Activated naive CD8-positive, alpha-beta T cell treated with anti-CD3 and anti-CD28 coated beads, Interleukin-2, amount 50 U/mL, for 24 hours (primary cell): ENCODE results near the gene CUTA.

Experiments
- ATAC-seq: fragments of 150-1000 bp; cut with Tn5 transposase; one replicate; pipeline ENCODE4 v1.10.0; 2021
- DNase-seq: peaks from one replicate; pipeline ENCODE4 v3.0.0; 2021
- H3K27ac Mint-ChIP-seq: one replicate; pipeline ENCODE4 v1.8.0; 2021; ENCODE audit warnings: mild to moderate bottlenecking, mixed read lengths
- H3K27me3 Mint-ChIP-seq: one replicate; pipeline ENCODE4 v1.8.0; 2021; ENCODE audit warnings: mixed read lengths
- H3K36me3 Mint-ChIP-seq: one replicate; pipeline ENCODE4 v1.8.0; 2021; ENCODE audit warnings: low read depth, mixed read lengths
- H3K4me1 Mint-ChIP-seq: one replicate; pipeline ENCODE4 v1.8.0; 2021; ENCODE audit warnings: mixed read lengths
- H3K4me3 Mint-ChIP-seq: one replicate; pipeline ENCODE4 v1.8.0; 2021; ENCODE audit warnings: mild to moderate bottlenecking, moderate library complexity, mixed read lengths
- H3K9me3 Mint-ChIP-seq: one replicate; pipeline ENCODE4 v1.8.0; 2021; ENCODE audit warnings: mixed read lengths

CUTA gene, protein sequence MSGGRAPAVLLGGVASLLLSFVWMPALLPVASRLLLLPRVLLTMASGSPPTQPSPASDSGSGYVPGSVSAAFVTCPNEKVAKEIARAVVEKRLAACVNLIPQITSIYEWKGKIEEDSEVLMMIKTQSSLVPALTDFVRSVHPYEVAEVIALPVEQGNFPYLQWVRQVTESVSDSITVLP

DNA sequence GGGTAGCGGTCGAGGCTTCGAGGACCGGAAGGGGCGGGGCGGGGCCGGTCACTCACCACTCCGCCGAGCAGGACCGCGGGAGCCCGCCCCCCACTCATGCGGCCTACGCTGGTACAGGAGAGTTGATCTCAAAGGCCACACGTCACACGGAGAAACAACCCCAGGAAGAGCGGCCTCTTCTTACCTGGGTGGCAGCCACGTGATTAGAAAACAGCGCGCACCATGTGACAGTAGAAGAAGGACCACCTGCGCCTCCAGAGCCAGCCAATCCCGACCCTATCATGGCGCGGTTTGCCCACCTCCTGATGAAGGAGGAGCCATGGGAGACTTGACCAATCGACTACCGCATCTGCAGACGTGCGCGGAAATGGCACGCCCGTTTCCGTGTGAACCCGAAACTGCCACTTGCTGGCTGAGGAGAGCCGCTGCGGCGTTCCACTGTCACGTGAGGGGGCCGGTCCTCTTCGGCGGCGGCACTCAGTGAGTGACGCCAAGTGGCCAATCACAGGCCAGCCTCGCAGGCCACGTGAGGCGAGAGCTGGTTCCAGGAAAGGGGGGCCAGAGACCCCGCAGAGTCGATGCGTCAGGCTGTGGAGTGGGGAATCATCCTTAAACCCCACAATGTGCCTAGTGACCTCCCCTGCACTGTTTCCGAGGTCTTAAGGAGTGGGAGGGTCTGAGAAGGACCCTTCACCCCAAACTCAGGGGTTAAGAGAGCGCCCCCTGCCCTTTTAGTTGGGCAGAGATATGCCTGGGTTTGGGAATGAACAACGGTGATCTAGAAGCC lies at the start of gene CUTA:
TSS of gene CUTA (minus strand) at position 205 of the 787 bp plus-strand sequence. CDS start at position 98, 107 bp downstream.
- no peaks in the 10 kb centered on the region for H3K9me3 Mint-ChIP-seq
- peaks cover 10% of the 10 kb centered on the region for H3K36me3 Mint-ChIP-seq
- no peaks in the 10 kb centered on the region for H3K27me3 Mint-ChIP-seq
- peak; percentile 98 for DNase-seq
- H3K4me3 Mint-ChIP-seq, result peak within 1 kb of the TSS; percentile 91
- H3K4me1 Mint-ChIP-seq, result peaks cover 68% of the 10 kb centered on the region
- peak; percentile 86 for ATAC-seq
- peak within 1 kb of the TSS; percentile 98 for H3K27ac Mint-ChIP-seq

DNA sequence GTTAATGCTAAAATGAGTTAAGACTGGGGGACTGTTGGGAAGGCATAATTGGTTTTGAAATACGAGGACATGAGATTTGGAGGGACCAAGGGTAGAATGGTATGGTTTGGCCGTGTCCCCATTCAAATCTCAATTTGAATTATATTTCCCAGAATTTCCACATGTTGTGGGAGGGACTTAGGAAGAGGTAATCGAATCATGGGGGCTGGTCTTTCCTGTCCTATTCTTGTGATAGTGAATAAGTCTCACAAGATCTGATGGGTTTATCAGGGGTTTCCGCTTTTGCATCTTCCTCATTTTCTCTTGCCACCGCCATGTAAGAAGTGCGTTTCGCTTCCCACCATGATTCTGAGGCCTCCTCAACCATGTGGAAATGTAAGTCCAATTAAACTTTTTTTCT lies 49.2 kb upstream of the CUTA start:
- H3K27ac Mint-ChIP-seq, result no peak overlapping the region
- no peaks in the 10 kb centered on the region for H3K27me3 Mint-ChIP-seq
- H3K9me3 Mint-ChIP-seq, result no peaks in the 10 kb centered on the region
- DNase-seq (no peak), ATAC-seq (no peak)
- no peaks in the 10 kb centered on the region for H3K36me3 Mint-ChIP-seq
- no peak overlapping the region for H3K4me3 Mint-ChIP-seq
- no peaks in the 10 kb centered on the region for H3K4me1 Mint-ChIP-seq

DNA sequence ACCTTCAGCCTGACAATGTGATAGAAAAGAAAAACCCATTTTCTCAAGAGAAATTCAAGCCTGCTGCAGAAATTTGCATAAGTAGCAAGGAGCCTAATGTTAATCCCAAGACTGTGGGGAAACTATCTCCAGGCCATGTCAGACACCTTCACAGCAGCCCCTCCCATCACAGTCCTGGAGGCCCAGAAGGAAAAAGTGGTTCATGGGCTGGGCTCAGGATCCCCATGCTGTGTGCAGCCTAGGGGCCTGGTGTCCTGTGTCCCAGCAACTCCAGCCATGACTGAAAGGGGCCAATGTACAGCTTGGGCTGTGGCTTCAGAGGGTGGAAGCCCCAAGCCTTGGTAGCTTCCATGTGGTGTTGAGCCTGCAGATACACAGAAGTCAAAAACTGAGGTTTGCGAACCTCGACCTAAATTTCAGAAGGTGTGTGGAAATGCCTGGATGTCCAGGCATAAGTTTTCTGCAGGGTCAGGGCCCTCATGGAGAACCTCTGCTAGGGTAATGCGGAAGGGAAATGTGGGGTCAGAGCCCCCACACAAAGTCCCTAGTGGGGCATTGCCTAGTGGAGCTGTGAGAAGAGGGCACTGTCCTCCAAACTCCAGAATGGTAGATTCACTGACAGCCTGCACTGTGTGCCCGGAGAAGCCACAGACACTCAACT lies 48.3 kb upstream of the CUTA start:
- DNase-seq, result no peak
- Mint-ChIP-seq H3K36me3 (no peaks in the 10 kb centered on the region), H3K27ac (no peak overlapping the region), H3K9me3 (no peaks in the 10 kb centered on the region), H3K27me3 (no peaks in the 10 kb centered on the region), H3K4me1 (no peaks in the 10 kb centered on the region), H3K4me3 (no peak overlapping the region)
- ATAC-seq, result no peak

DNA sequence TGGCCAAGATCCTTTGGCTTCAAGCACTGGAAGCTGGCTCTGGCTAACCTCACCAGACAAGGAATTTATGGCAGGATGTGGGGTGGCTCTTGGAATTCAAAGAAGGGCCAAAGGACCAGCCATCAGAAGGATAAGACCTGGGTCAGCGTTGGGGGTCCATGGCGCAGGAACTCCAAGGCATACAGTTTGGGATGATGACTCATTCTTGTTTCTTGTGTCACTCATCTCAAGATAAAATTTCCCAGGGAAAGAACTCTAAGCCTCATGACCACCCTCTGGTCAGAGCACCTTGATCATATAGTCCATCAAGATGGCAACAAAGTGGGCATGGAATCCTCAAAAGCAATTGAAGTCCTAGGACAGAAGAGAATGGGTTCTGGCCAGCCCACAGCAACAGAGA lies 41.3 kb upstream of the CUTA start:
- DNase-seq, result no peak
- H3K27ac Mint-ChIP-seq, result no peak overlapping the region
- no peaks in the 10 kb centered on the region for H3K27me3 Mint-ChIP-seq
- H3K4me3 Mint-ChIP-seq, result no peak overlapping the region
- H3K9me3 Mint-ChIP-seq, result no peaks in the 10 kb centered on the region
- peaks cover 15% of the 10 kb centered on the region for H3K36me3 Mint-ChIP-seq
- peaks cover 19% of the 10 kb centered on the region for H3K4me1 Mint-ChIP-seq
- ATAC-seq, result no peak

DNA sequence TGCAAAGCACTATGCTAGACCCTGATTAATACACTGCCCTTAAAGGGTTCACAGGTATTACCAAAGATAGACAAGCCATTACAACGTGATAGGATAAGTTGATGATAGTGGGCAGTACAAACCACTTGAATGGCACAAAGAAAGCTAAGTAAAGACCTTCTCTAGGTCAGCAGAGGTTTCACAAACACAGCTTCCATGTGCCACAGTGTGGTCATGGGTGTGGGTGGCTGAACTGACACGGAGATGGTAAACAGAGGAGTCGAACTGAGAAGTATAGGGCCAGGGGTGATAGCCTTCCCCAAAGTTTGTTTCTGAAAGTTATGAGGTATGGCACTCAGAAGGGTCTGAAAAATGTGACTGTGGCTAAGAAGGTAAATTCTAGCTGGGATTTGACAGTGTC lies 40.8 kb upstream of the CUTA start:
- no peak overlapping the region for H3K4me3 Mint-ChIP-seq

DNA sequence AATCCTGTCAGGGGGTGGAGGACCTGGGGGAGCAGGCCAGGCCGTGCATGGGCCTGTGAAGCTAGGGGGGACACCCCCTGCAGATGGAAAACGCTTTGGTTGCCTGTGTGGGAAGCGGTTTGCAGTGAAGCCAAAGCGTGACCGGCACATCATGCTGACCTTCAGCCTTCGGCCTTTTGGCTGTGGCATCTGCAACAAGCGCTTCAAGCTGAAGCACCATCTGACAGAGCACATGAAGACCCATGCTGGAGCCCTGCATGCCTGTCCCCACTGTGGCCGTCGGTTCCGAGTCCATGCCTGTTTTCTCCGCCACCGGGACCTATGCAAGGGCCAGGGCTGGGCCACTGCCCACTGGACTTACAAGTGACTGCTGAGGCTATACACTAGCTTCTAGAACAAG lies 38.2 kb upstream of the CUTA start:
- Mint-ChIP-seq H3K4me3 (no peak overlapping the region), H3K4me1 (peaks cover 28% of the 10 kb centered on the region), H3K27ac (no peak overlapping the region)

More for the DNA sequence above, 40.8 kb upstream of the CUTA start:
- Mint-ChIP-seq H3K27ac (no peak overlapping the region), H3K9me3 (no peaks in the 10 kb centered on the region), H3K4me1 (peaks cover 21% of the 10 kb centered on the region), H3K27me3 (no peaks in the 10 kb centered on the region), H3K36me3 (peaks cover 15% of the 10 kb centered on the region)
- ATAC-seq (no peak), DNase-seq (no peak)

DNA sequence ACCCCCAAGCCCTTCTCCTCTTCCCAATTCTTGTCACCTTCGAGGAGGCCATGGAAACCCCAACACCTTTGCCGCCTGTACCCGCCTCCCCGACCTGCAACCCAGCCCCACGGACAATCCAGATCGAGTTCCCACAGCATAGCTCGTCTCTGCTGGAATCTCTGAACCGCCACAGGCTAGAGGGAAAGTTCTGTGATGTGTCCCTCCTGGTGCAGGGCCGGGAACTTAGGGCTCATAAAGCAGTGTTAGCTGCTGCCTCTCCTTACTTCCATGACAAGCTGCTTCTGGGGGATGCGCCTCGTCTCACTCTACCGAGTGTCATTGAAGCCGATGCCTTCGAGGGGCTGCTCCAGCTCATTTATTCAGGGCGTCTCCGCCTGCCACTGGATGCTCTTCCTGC lies 37.1 kb upstream of the CUTA start:
- no peaks in the 10 kb centered on the region for H3K27me3 Mint-ChIP-seq
- H3K36me3 Mint-ChIP-seq, result peaks cover 15% of the 10 kb centered on the region
- ATAC-seq (no peak), DNase-seq (no peak)
- H3K9me3 Mint-ChIP-seq, result no peaks in the 10 kb centered on the region
- peak overlapping the region; percentile 87 for H3K27ac Mint-ChIP-seq
- peak overlapping the region; percentile 89 for H3K4me3 Mint-ChIP-seq
- H3K4me1 Mint-ChIP-seq, result peaks cover 28% of the 10 kb centered on the region

More for the DNA sequence above, 38.2 kb upstream of the CUTA start:
- Mint-ChIP-seq H3K9me3 (no peaks in the 10 kb centered on the region), H3K36me3 (peaks cover 15% of the 10 kb centered on the region), H3K27me3 (no peaks in the 10 kb centered on the region)
- ATAC-seq (no peak), DNase-seq (no peak)

DNA sequence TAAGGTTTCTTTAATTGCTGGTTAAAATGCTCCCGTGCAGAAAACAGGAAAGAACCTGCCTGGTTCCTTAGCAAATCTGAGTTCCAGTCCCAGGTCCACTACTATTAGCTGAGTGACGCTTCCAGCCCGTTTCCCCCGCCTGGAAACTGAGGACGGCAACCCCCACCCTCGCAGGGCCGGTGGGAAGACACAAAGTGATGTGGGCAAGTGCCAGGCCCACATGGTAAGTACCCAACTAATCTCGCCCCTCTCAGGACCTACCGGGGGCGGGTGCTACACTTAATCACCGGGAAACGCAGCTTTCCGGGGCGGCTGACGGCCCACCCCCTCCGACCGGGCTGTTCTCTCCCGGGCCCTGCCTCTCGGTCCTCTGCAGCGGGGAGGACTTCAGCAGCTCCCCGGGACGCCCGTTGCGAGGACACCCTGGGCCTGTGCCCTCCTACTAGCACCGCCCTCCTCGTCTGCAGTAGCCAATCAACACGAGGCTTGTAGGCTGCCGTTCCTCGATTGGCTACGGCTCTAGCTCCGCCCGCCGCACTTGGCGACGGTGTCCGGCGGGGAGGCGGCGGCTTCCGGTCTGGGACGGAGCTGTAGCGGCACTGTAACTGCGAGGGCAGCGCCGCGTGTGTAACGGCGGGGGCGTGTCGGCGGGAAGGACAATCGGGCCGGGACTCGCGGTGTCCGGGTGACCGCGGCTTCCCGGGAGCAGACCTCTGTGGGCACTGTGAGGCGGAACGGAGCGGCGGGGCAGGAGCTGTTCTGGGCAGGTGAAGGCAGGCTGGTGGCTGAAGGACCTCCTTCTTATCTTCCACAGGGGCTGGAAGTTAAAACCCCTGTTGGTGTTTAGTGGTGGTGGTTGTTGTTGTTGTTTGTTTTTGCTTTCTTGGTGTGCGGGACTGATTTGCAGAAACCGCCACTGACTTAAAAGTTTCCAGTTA lies 36.4 kb upstream of the CUTA start, which contains the start of gene ZBTB9:
TSS of gene ZBTB9 (plus strand) at position 568 of the 938 bp plus-strand sequence. CDS start 525 bp downstream, outside the sequence.
- Mint-ChIP-seq H3K4me3 (peak within 1 kb of the TSS; percentile 89), H3K27me3 (no peaks in the 10 kb centered on the region), H3K4me1 (peaks cover 28% of the 10 kb centered on the region), H3K27ac (peak within 1 kb of the TSS; percentile 87), H3K36me3 (peaks cover 15% of the 10 kb centered on the region), H3K9me3 (no peaks in the 10 kb centered on the region)
- ATAC-seq (peak; percentile 99), DNase-seq (peak; percentile 93)

DNA sequence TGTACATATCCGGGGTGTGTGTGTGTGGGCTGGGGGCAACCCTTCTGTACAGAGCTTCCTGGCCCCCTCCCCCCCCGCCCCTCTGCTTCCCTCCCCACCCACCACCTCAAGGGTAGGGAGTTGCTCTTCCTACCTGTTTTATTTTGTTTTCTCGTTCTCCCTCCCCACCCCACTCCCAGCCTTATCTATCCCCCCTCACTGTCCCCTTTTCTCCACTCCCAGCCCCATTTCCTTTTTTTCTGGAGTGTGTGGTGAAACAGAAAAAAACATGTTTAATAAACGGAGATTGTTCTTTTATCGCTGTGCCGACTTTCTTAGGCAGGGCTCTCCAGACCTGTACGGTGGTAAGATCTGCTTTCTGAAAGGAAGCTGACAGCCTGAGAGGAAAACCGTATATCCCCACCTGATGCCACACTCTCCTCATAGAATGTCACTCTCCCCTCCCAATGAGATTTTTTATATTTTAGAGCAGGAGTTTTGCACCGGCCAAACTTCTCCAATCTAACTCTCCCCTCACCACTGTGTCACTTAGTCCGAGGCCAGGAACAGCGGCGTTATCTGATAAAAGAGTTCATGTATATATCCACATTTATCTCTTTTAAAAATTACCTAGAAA lies 35.6 kb upstream of the CUTA start:
- Mint-ChIP-seq H3K4me3 (peak overlapping the region; percentile 89), H3K27ac (peak overlapping the region; percentile 87), H3K27me3 (no peaks in the 10 kb centered on the region), H3K4me1 (peaks cover 28% of the 10 kb centered on the region), H3K36me3 (peaks cover 19% of the 10 kb centered on the region), H3K9me3 (no peaks in the 10 kb centered on the region)
- DNase-seq, result no peak
- ATAC-seq, result no peak

DNA sequence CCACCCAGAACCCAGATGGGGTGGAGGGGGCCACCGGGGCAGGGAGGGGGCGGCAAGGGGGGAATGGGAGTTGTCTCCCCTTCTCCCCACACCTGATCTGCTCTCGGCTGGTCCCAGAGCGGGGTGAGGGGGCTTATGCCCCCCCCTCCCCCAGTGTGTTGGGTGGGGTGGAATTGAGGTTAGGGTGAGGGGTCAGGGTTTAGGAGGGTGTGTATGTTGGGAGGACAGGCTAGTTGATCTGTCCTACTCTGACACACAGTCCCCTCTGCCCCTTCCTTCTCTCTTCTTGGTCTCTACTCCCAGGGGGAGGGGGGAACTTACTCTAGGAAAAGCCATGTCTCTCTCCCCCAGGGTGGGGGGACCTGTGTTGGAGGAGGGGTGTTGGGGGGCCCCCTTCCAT lies 34.6 kb upstream of the CUTA start:
- H3K9me3 Mint-ChIP-seq, result no peaks in the 10 kb centered on the region
- H3K36me3 Mint-ChIP-seq, result peaks cover 19% of the 10 kb centered on the region
- H3K4me3 Mint-ChIP-seq, result no peak overlapping the region
- H3K27ac Mint-ChIP-seq, result no peak overlapping the region
- peaks cover 28% of the 10 kb centered on the region for H3K4me1 Mint-ChIP-seq
- ATAC-seq (no peak), DNase-seq (no peak)
- H3K27me3 Mint-ChIP-seq, result no peaks in the 10 kb centered on the region

DNA sequence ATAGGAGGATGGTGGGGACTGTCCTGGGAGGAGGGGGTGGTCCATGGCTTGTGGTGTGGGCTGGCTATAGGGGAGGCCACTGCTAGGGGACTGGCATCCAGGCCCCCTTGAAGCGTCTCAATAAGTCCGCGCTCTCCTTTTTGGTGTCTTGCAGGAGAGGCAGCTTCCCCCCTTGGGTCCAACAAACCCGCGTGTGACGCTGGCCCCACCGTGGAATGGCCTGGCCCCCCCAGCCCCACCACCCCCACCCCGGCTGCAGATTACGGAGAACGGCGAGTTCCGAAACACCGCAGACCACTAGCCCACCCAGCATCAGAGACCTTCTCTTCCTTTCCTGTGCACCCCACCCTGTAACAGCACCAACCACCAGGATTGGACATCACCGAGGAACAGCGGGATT lies 33.7 kb upstream of the CUTA start:
- peaks cover 24% of the 10 kb centered on the region for H3K4me1 Mint-ChIP-seq
- no peaks in the 10 kb centered on the region for H3K27me3 Mint-ChIP-seq
- no peak overlapping the region for H3K27ac Mint-ChIP-seq
- ATAC-seq, result no peak
- H3K36me3 Mint-ChIP-seq, result peaks cover 19% of the 10 kb centered on the region
- no peak for DNase-seq
- no peak overlapping the region for H3K4me3 Mint-ChIP-seq
- no peaks in the 10 kb centered on the region for H3K9me3 Mint-ChIP-seq

DNA sequence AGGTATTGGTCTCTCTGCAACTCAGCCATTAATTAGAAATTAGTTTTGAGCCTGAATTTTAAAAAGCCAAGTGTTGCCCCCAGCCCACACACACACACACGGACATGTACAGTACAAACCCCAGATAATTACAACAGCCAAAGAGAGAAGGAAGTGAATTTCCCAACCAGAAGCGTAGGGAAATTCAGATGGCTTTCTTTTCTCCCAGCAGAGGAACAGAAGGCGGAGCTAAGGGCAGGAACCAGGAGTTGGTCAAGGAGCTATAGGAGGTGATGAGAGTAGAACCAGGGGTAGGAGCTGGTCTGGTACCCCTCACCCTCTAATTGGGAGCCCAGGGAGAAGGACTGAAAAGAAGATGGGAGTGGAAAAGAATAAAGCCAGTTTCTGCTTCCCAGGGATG lies 32.5 kb upstream of the CUTA start:
- Mint-ChIP-seq H3K4me1 (peaks cover 18% of the 10 kb centered on the region), H3K27ac (peak overlapping the region; percentile 20), H3K27me3 (no peaks in the 10 kb centered on the region), H3K36me3 (peaks cover 15% of the 10 kb centered on the region), H3K4me3 (no peak overlapping the region), H3K9me3 (no peaks in the 10 kb centered on the region)
- ATAC-seq, result no peak
- DNase-seq, result no peak

DNA sequence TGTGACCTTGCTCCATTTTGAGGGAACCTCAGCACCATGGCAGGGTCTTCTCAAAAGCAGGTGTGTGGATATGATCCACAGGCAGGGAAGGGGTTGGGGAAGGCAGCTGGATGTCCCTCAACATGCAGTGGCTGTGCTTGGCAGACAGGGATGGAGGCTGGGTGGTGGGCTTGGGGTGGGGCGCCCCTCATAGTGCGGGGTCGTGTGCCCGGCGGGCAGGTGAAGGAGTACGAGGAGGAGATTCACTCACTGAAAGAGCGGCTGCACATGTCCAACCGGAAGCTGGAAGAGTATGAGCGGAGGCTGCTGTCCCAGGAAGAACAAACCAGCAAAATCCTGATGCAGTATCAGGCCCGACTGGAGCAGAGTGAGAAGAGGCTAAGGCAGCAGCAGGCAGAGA lies 28.4 kb upstream of the CUTA start:
- no peak for DNase-seq
- H3K9me3 Mint-ChIP-seq, result no peaks in the 10 kb centered on the region
- peaks cover 16% of the 10 kb centered on the region for H3K36me3 Mint-ChIP-seq
- H3K27ac Mint-ChIP-seq, result peak overlapping the region; percentile 4
- H3K27me3 Mint-ChIP-seq, result no peaks in the 10 kb centered on the region
- no peak for ATAC-seq
- no peaks in the 10 kb centered on the region for H3K4me1 Mint-ChIP-seq
- no peak overlapping the region for H3K4me3 Mint-ChIP-seq
